Testis (tissue), 5 donors: ENCODE data around the gene FFAR4. TPM values are rescaled to one million over a fixed set of nuclear protein-coding genes. Genes with fewer than 3 reads are reported as not detected.
"Not testable (repeated sequence)": the region's sequence is repeated elsewhere in the genome, so short reads cannot be mapped to it uniquely, and the experiment has no call there.

Source experiments
- DNase-seq: peaks from one replicate; pipeline ENCODE4 v3.0.0-alpha.2; 2019
- H3K27ac ChIP-seq, 2 donors: fragments of 200-600 bp; sonication (generic); one replicate each; pipeline ENCODE4 v1.5.1; 2019
- H3K27me3 ChIP-seq: fragments of 200-600 bp; sonication (generic); one replicate; pipeline ENCODE4 v1.5.1; 2019
- H3K36me3 ChIP-seq: fragments of 200-600 bp; sonication (generic); one replicate; pipeline ENCODE4 v1.5.1; 2017; ENCODE audit warnings: low read depth; ENCODE audit errors: missing control alignments
- H3K4me1 ChIP-seq: fragments of 200-600 bp; sonication (generic); one replicate; pipeline ENCODE4 v1.5.1; 2019
- H3K4me3 ChIP-seq, 2 donors: fragments of 200-600 bp; sonication (generic); one replicate each; pipeline ENCODE4 v1.5.1; 2017 to 2019
- H3K9me3 ChIP-seq: fragments of 200-600 bp; sonication (generic); one replicate; pipeline ENCODE4 v1.5.1; 2017
- CTCF ChIP-seq, 3 experiments: fragments of 450-650 bp in 2 of 3; fragments of 200-600 bp in 1 of 3; sonication (generic) in 1 of 3; IDR thresholded peaks; one replicate each; pipeline ENCODE4 v1.5.1; 2016 to 2019; ENCODE audit warnings: antibody characterized with exemption in 3 of 3, mild to moderate bottlenecking in 2 of 3, moderate library complexity in 1 of 3
- POLR2A ChIP-seq: fragments of 450-650 bp; IDR thresholded peaks from one replicate; pipeline ENCODE4 v1.6.1; 2017; ENCODE audit warnings: antibody characterized with exemption, mild to moderate bottlenecking, moderate library complexity
- WGBS, 2 donors: methylation state at CpG; one replicate each; pipeline ENCODE4 v1.1.5; 2018; 5-methylcytosine and 5-hydroxymethylcytosine counted together
- intact Hi-C: fragments of 100-400 bp; cut with DNase I; formaldehyde crosslinking; loops from one replicate; pipeline ENCODE4 v1.15.1; 2023; ENCODE audit warnings: low total_unique reads
- long read RNA-seq, 2 donors: transcript quantifications; one replicate each; lab custom pipeline, GENCODE V29; 2026
- polyA plus RNA-seq: library from polyadenylated mRNA; stranded (reverse); fragments of 350-450 nt; fragmentation: Illumina TruSeq; extraction: RNeasy Lipid Tissue Mini Kit (QIAGEN cat#74804); gene quantifications from one replicate; pipeline ENCODE4 v1.2.3, GENCODE V29; 2014; ENCODE audit warnings: low read depth, low replicate concordance; ENCODE audit not compliant: insufficient read depth
- total RNA-seq, 2 donors: library from RNA; depleted of rRNA; stranded (reverse); fragments of >200 nt; gene quantifications; one replicate each; pipeline ENCODE4 v1.2.3, GENCODE V29; 2016

The FFAR4 gene
- total RNA-seq (under 1 TPM; 0.12 to 0.55 TPM), polyA plus RNA-seq (1.3 TPM)
- long read RNA-seq, donor 1, result 0 reads
- long read RNA-seq, donor 2, result 0 reads

- no peak for TF ChIP-seq POLR2A
- no peak for TF ChIP-seq CTCF (IDR thresholded peaks at IDR 0.05)
- intact Hi-C loops, result no loop called here
- DNase-seq, result no peak
- no peaks in the 10 kb centered on the region for H3K36me3 ChIP-seq
- no peaks in the 10 kb centered on the region for H3K9me3 ChIP-seq
- H3K4me3 ChIP-seq, result peak within 1 kb of the TSS; percentile 12 to 34
- WGBS, 2 donors, result 1 to 4% methylated on average over 18 to 63 of the region's 85 CpGs
- peaks cover 8% of the 10 kb centered on the region for H3K4me1 ChIP-seq
- no peaks in the 10 kb centered on the region for H3K27me3 ChIP-seq
- H3K27ac ChIP-seq, result no peak within 1 kb of the TSS
Observed at GRCh38 chr10:93566435-93567276, at the start of gene FFAR4. Gene FFAR4 (plus strand): TSS chr10:93566665. CDS start chr10:93566721, 56 bp downstream.

- no peak for DNase-seq
- H3K36me3 ChIP-seq, result no peaks in the 10 kb centered on the region
- H3K27ac ChIP-seq, result no peak overlapping the region
- H3K27me3 ChIP-seq, result no peaks in the 10 kb centered on the region
- intact Hi-C loops, result no loop called here
- no peak overlapping the region for H3K4me3 ChIP-seq
- whole genome bisulfite sequencing, 2 donors, result 100% methylated on average over 4 of the region's 4 CpGs
- no peaks in the 10 kb centered on the region for H3K9me3 ChIP-seq
- no peaks in the 10 kb centered on the region for H3K4me1 ChIP-seq
- TF ChIP-seq CTCF (IDR thresholded peaks at IDR 0.05) (no peak), POLR2A (no peak)
Observed at GRCh38 chr10:93518531-93518930, 47.9 kb upstream of the FFAR4 start.

- 86 to 93% methylated on average over 2 to 5 of the region's 5 CpGs for WGBS, 2 donors
- Histone ChIP-seq H3K9me3 (no peaks in the 10 kb centered on the region), H3K4me3 (no peak overlapping the region), H3K36me3 (no peaks in the 10 kb centered on the region), H3K27ac (no peak overlapping the region), H3K4me1 (no peaks in the 10 kb centered on the region), H3K27me3 (no peaks in the 10 kb centered on the region)
- DNase-seq, result no peak
- TF ChIP-seq POLR2A (no peak), CTCF (IDR thresholded peaks at IDR 0.05) (no peak)
- intact Hi-C loops, result no loop called here
Observed at GRCh38 chr10:93535293-93535692, 31.2 kb upstream of the FFAR4 start.

GRCh38 chr10:93540871-93541270 lies 25.6 kb upstream of the FFAR4 start:
- H3K4me1 ChIP-seq, intact Hi-C loops, H3K4me3 ChIP-seq, H3K9me3 ChIP-seq, H3K36me3 ChIP-seq, H3K27me3 ChIP-seq, DNase-seq, H3K27ac ChIP-seq: not testable (repeated sequence)
- 82 to 88% methylated on average over 4 of the region's 4 CpGs for WGBS, 2 donors

- peak; percentile 66 for DNase-seq
- intact Hi-C loops, result no loop called here
- Histone ChIP-seq H3K9me3 (no peaks in the 10 kb centered on the region), H3K4me1 (peaks cover 6% of the 10 kb centered on the region), H3K27me3 (no peaks in the 10 kb centered on the region), H3K4me3 (peak overlapping the region; percentile 2 to 14), H3K27ac (no peak overlapping the region), H3K36me3 (no peaks in the 10 kb centered on the region)
- TF ChIP-seq CTCF (IDR thresholded peaks at IDR 0.05), result peak; percentile 24 to 85 (median 76)
- TF ChIP-seq POLR2A, result no peak
- 37 to 45% methylated on average over 23 of the region's 23 CpGs for WGBS, 2 donors
Observed at GRCh38 chr10:93541402-93542357, 24.8 kb upstream of the FFAR4 start.
